HepG2 (cell line): ENCODE data around the gene FIBCD1. TPM values are rescaled to one million over a fixed set of nuclear protein-coding genes. Genes with fewer than 3 reads are reported as not detected.

Experiments used
- ARID2 ChIP-seq: sonication (generic); formaldehyde crosslinking; IDR thresholded peaks from 2 replicates; pipeline ENCODE4 v1.8.1; 2022; ENCODE audit warnings: mild to moderate bottlenecking, missing genetic modification reagents, borderline replicate concordance
- HNRNPL ChIP-seq: fragments of 200-400 bp; formaldehyde crosslinking; IDR thresholded peaks from 2 replicates; pipeline ENCODE4 v1.6.1; 2017; ENCODE audit warnings: mild to moderate bottlenecking, low read depth, low read length
- HOXA5 ChIP-seq: sonication (generic); formaldehyde crosslinking; IDR thresholded peaks from 2 replicates; pipeline ENCODE4 v1.4.0; 2020; ENCODE audit warnings: missing genetic modification reagents
- NCOA1 ChIP-seq: sonication (generic); formaldehyde crosslinking; IDR thresholded peaks from 2 replicates; pipeline ENCODE4 v1.9.0; 2021; ENCODE audit warnings: missing genetic modification reagents
- SALL1 ChIP-seq: sonication (generic); formaldehyde crosslinking; IDR thresholded peaks from 2 replicates; pipeline ENCODE4 v1.8.0; 2022; ENCODE audit warnings: mild to moderate bottlenecking, missing genetic modification reagents
- SIN3B ChIP-seq: fragments of 150-350 bp; IDR thresholded peaks from 2 replicates; pipeline ENCODE4 v1.6.1; 2014; ENCODE audit warnings: low read length
- SOX5 ChIP-seq: IDR thresholded peaks from 2 replicates; pipeline ENCODE4 v1.6.1; 2016; ENCODE audit warnings: borderline replicate concordance
- ZNF549 ChIP-seq: sonication (generic); formaldehyde crosslinking; IDR thresholded peaks from 2 replicates; pipeline ENCODE4 v1.5.0; 2020; ENCODE audit warnings: missing genetic modification reagents
- ZNF691 ChIP-seq: sonication (generic); formaldehyde crosslinking; IDR thresholded peaks from 2 replicates; pipeline ENCODE4 v1.4.0; 2020; ENCODE audit warnings: missing genetic modification reagents, low read depth, mild to moderate bottlenecking, borderline replicate concordance
- polyA plus RNA-seq, 8 experiments: library from polyadenylated mRNA; depleted of rRNA in 3 of 8; stranded (reverse) in 7 of 8; unstranded in 1 of 8; fragments of >200 nt; fragmentation: Illumina TruSeq in 4 of 8; extraction: Trizol in 4 of 8; gene quantifications; 2 replicates each; pipeline versions ENCODE4 v1.2.1 to v1.2.3, GENCODE V29; 2011 to 2016; ENCODE audit warnings: low read depth in 4 of 8, missing spikeins in 1 of 8, mixed read lengths in 1 of 8; ENCODE audit not compliant: insufficient read depth in 1 of 8
- total RNA-seq, 5 experiments: library from RNA; depleted of rRNA; stranded (reverse); fragments of >200 nt; fragmentation: Illumina TruSeq; extraction: Trizol; gene quantifications; 2 replicates each; pipeline ENCODE4 v1.2.3, GENCODE V29; 2016; ENCODE audit warnings: low read depth in 1 of 5
- TF ChIP-seq, protein P1 (sequence below): sonication (generic); formaldehyde crosslinking; IDR thresholded peaks from 2 replicates; pipeline ENCODE4 v1.4.0; 2020; ENCODE audit warnings: missing genetic modification reagents
- TF ChIP-seq, protein P2 (sequence below): sonication (generic); formaldehyde crosslinking; IDR thresholded peaks from 2 replicates; pipeline ENCODE4; 2020; ENCODE audit warnings: missing genetic modification reagents, mild to moderate bottlenecking, borderline replicate concordance
- TF ChIP-seq, protein P3 (sequence below): sonication (generic); formaldehyde crosslinking; IDR thresholded peaks from 2 replicates; pipeline ENCODE4 v1.4.0; 2020; ENCODE audit warnings: missing genetic modification reagents
- TF ChIP-seq, protein P4 (sequence below): sonication (generic); formaldehyde crosslinking; IDR thresholded peaks from 2 replicates; pipeline ENCODE4 v1.5.1; 2020; ENCODE audit warnings: missing genetic modification reagents, mild to moderate bottlenecking, borderline replicate concordance
- TF ChIP-seq, protein P5 (sequence below): sonication (generic); formaldehyde crosslinking; IDR thresholded peaks from 2 replicates; pipeline ENCODE4 v1.4.0; 2020; ENCODE audit warnings: low read depth, mild to moderate bottlenecking, missing genetic modification reagents

The FIBCD1 gene
- total and polyA plus RNA-seq, 2 of the 13 experiments (the other 11 are each of a cell fraction or from before 2014, with no cell fraction given): 0.55 to 0.89 TPM

GRCh38 chr9:130872912-130873503, 66.0 kb downstream of the FIBCD1 start (continued):
- TF ChIP-seq, protein P1, sequence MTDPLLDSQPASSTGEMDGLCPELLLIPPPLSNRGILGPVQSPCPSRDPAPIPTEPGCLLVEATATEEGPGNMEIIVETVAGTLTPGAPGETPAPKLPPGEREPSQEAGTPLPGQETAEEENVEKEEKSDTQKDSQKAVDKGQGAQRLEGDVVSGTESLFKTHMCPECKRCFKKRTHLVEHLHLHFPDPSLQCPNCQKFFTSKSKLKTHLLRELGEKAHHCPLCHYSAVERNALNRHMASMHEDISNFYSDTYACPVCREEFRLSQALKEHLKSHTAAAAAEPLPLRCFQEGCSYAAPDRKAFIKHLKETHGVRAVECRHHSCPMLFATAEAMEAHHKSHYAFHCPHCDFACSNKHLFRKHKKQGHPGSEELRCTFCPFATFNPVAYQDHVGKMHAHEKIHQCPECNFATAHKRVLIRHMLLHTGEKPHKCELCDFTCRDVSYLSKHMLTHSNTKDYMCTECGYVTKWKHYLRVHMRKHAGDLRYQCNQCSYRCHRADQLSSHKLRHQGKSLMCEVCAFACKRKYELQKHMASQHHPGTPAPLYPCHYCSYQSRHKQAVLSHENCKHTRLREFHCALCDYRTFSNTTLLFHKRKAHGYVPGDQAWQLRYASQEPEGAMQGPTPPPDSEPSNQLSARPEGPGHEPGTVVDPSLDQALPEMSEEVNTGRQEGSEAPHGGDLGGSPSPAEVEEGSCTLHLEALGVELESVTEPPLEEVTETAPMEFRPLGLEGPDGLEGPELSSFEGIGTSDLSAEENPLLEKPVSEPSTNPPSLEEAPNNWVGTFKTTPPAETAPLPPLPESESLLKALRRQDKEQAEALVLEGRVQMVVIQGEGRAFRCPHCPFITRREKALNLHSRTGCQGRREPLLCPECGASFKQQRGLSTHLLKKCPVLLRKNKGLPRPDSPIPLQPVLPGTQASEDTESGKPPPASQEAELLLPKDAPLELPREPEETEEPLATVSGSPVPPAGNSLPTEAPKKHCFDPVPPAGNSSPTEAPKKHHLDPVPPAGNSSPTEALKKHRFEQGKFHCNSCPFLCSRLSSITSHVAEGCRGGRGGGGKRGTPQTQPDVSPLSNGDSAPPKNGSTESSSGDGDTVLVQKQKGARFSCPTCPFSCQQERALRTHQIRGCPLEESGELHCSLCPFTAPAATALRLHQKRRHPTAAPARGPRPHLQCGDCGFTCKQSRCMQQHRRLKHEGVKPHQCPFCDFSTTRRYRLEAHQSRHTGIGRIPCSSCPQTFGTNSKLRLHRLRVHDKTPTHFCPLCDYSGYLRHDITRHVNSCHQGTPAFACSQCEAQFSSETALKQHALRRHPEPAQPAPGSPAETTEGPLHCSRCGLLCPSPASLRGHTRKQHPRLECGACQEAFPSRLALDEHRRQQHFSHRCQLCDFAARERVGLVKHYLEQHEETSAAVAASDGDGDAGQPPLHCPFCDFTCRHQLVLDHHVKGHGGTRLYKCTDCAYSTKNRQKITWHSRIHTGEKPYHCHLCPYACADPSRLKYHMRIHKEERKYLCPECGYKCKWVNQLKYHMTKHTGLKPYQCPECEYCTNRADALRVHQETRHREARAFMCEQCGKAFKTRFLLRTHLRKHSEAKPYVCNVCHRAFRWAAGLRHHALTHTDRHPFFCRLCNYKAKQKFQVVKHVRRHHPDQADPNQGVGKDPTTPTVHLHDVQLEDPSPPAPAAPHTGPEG (CRISPR knock-in tag): 0 out of 2 replicates have a peak, but pooled peaks have one; percentile 39
- TF ChIP-seq ZNF691: no peak
- TF ChIP-seq, protein P2, sequence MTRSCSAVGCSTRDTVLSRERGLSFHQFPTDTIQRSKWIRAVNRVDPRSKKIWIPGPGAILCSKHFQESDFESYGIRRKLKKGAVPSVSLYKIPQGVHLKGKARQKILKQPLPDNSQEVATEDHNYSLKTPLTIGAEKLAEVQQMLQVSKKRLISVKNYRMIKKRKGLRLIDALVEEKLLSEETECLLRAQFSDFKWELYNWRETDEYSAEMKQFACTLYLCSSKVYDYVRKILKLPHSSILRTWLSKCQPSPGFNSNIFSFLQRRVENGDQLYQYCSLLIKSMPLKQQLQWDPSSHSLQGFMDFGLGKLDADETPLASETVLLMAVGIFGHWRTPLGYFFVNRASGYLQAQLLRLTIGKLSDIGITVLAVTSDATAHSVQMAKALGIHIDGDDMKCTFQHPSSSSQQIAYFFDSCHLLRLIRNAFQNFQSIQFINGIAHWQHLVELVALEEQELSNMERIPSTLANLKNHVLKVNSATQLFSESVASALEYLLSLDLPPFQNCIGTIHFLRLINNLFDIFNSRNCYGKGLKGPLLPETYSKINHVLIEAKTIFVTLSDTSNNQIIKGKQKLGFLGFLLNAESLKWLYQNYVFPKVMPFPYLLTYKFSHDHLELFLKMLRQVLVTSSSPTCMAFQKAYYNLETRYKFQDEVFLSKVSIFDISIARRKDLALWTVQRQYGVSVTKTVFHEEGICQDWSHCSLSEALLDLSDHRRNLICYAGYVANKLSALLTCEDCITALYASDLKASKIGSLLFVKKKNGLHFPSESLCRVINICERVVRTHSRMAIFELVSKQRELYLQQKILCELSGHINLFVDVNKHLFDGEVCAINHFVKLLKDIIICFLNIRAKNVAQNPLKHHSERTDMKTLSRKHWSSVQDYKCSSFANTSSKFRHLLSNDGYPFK (CRISPR knock-in tag): no peak
- peak; percentile 80 for TF ChIP-seq SALL1 (CRISPR knock-in tag)
- TF ChIP-seq SIN3B: no peak
- peak; percentile 85 for TF ChIP-seq HNRNPL
- peak; percentile 95 for TF ChIP-seq ZNF549 (CRISPR knock-in tag)
- TF ChIP-seq, protein P3, sequence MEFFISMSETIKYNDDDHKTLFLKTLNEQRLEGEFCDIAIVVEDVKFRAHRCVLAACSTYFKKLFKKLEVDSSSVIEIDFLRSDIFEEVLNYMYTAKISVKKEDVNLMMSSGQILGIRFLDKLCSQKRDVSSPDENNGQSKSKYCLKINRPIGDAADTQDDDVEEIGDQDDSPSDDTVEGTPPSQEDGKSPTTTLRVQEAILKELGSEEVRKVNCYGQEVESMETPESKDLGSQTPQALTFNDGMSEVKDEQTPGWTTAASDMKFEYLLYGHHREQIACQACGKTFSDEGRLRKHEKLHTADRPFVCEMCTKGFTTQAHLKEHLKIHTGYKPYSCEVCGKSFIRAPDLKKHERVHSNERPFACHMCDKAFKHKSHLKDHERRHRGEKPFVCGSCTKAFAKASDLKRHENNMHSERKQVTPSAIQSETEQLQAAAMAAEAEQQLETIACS (CRISPR knock-in tag): no peak
- TF ChIP-seq HOXA5 (CRISPR knock-in tag): 0 out of 2 replicates have a peak, but pooled peaks have one; percentile 32
- no peak for TF ChIP-seq NCOA1 (CRISPR knock-in tag)
- no peak for TF ChIP-seq ARID2 (CRISPR knock-in tag)
- TF ChIP-seq, protein P4, sequence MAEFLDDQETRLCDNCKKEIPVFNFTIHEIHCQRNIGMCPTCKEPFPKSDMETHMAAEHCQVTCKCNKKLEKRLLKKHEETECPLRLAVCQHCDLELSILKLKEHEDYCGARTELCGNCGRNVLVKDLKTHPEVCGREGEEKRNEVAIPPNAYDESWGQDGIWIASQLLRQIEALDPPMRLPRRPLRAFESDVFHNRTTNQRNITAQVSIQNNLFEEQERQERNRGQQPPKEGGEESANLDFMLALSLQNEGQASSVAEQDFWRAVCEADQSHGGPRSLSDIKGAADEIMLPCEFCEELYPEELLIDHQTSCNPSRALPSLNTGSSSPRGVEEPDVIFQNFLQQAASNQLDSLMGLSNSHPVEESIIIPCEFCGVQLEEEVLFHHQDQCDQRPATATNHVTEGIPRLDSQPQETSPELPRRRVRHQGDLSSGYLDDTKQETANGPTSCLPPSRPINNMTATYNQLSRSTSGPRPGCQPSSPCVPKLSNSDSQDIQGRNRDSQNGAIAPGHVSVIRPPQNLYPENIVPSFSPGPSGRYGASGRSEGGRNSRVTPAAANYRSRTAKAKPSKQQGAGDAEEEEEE: no peak
- peak; percentile 43; the same call in 1 of the 2 replicates for TF ChIP-seq SOX5 (CRISPR knock-in tag)
- TF ChIP-seq, protein P5, sequence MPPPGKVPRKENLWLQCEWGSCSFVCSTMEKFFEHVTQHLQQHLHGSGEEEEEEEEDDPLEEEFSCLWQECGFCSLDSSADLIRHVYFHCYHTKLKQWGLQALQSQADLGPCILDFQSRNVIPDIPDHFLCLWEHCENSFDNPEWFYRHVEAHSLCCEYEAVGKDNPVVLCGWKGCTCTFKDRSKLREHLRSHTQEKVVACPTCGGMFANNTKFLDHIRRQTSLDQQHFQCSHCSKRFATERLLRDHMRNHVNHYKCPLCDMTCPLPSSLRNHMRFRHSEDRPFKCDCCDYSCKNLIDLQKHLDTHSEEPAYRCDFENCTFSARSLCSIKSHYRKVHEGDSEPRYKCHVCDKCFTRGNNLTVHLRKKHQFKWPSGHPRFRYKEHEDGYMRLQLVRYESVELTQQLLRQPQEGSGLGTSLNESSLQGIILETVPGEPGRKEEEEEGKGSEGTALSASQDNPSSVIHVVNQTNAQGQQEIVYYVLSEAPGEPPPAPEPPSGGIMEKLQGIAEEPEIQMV (CRISPR knock-in tag): no peak
